NCI-H82 treated with DMSO at 0.1 percent for 48 hours (cell line): ENCODE measurements around the gene ZFP14.
"Not testable (repeated sequence)": the region's sequence is repeated elsewhere in the genome, so short reads cannot be mapped to it uniquely, and the experiment has no call there.

Experiments
- DNase-seq: peaks from one replicate; lab custom pipeline; 2025; ENCODE audit not compliant: unreplicated experiment; lab: John Stamatoyannopoulos, UW

ZFP14 gene

GRCh38 chr19:36331353-36332228 is 47.4 kb downstream of the ZFP14 start:
- peak; percentile 99 for DNase-seq

GRCh38 chr19:36330216-36330615 is 48.8 kb downstream of the ZFP14 start:
- no peak for DNase-seq

GRCh38 chr19:36329534-36329933 is 49.5 kb downstream of the ZFP14 start:
- not testable (repeated sequence) for DNase-seq

GRCh38 chr19:36326649-36327048 is 52.4 kb downstream of the ZFP14 start:
- DNase-seq, result not testable (repeated sequence)

- DNase-seq, result not testable (repeated sequence)
Measured at GRCh38 chr19:36315164-36315563, 63.8 kb downstream of the ZFP14 start.

GRCh38 chr19:36314053-36314452 is 64.9 kb downstream of the ZFP14 start:
- DNase-seq, result not testable (repeated sequence)

- DNase-seq, result not testable (repeated sequence)
Measured at GRCh38 chr19:36311098-36311760, 67.8 kb downstream of the ZFP14 start.

- DNase-seq, result not testable (repeated sequence)
Measured at GRCh38 chr19:36310416-36310990, 68.5 kb downstream of the ZFP14 start.

- not testable (repeated sequence) for DNase-seq
Measured at GRCh38 chr19:36309759-36310158, 69.2 kb downstream of the ZFP14 start.

- DNase-seq, result not testable (repeated sequence)
Measured at GRCh38 chr19:36309309-36309708, 69.7 kb downstream of the ZFP14 start.

GRCh38 chr19:36292317-36292716 is 86.7 kb downstream of the ZFP14 start:
- DNase-seq, result not testable (repeated sequence)
